GM19455 (cell line): Measurements from ENCODE around the gene ATL3.
"Not testable (repeated sequence)": the region's sequence is repeated elsewhere in the genome, so short reads cannot be mapped to it uniquely, and the experiment has no call there.

Experiments used
- ATAC-seq: cut with Tn5 transposase; IDR thresholded peaks from one replicate; pipeline ENCODE4 v1.9.1; 2021; ENCODE audit not compliant: unreplicated experiment

ATL3 gene

GRCh38 chr11:63622323-63622722 is 48.9 kb downstream of the ATL3 start:
- no peak for ATAC-seq

- no peak for ATAC-seq
These were observed 50.1 kb downstream of the ATL3 start for GRCh38 chr11:63621071-63621470.

- ATAC-seq: no peak
These were observed 51.2 kb downstream of the ATL3 start for GRCh38 chr11:63619967-63620366.

GRCh38 chr11:63617686-63618085 is 53.5 kb downstream of the ATL3 start:
- not testable (repeated sequence) for ATAC-seq

- no peak for ATAC-seq
These were observed 54.2 kb downstream of the ATL3 start for GRCh38 chr11:63616953-63617352.

GRCh38 chr11:63614136-63614671 is 57.0 kb downstream of the ATL3 start, which contains the start of gene PLAAT3:
TSS of gene PLAAT3 (minus strand) at chr11:63614433. CDS start at chr11:63614014, 419 bp downstream.
- no peak for ATAC-seq

GRCh38 chr11:63613517-63614135 is 57.5 kb downstream of the ATL3 start:
- no peak for ATAC-seq

- no peak for ATAC-seq
These were observed 59.0 kb downstream of the ATL3 start for GRCh38 chr11:63612181-63612580.

- ATAC-seq: no peak
These were observed 59.8 kb downstream of the ATL3 start for GRCh38 chr11:63611395-63611747.

- no peak for ATAC-seq
These were observed 60.4 kb downstream of the ATL3 start for GRCh38 chr11:63610604-63611394.

GRCh38 chr11:63609971-63610580 is 61.1 kb downstream of the ATL3 start:
- ATAC-seq: no peak

- no peak for ATAC-seq
These were observed 61.6 kb downstream of the ATL3 start for GRCh38 chr11:63609536-63609935.

GRCh38 chr11:63608353-63609345 is 62.5 kb downstream of the ATL3 start:
- ATAC-seq: no peak

- ATAC-seq: no peak
These were observed 68.0 kb downstream of the ATL3 start for GRCh38 chr11:63603180-63603518.

- ATAC-seq: not testable (repeated sequence)
These were observed 68.6 kb downstream of the ATL3 start for GRCh38 chr11:63602290-63603179.

- no peak for ATAC-seq
These were observed 71.7 kb downstream of the ATL3 start for GRCh38 chr11:63599211-63600122.

- no peak for ATAC-seq
These were observed 72.6 kb downstream of the ATL3 start for GRCh38 chr11:63598556-63598955.

- no peak for ATAC-seq
These were observed 75.9 kb downstream of the ATL3 start for GRCh38 chr11:63595296-63595695.

GRCh38 chr11:63592975-63593395 is 78.2 kb downstream of the ATL3 start:
- ATAC-seq: no peak
